Measurements from ENCODE around the gene FBN1. TPM values are rescaled to one million over a fixed set of nuclear protein-coding genes. Genes with fewer than 3 reads are reported as not detected.

Gene FBN1
- total and polyA plus RNA-seq, 2 donors (not counting 3 experiments of a cell fraction or from before 2014, with no cell fraction given) = 107 to 111 TPM

GRCh38 chr15:48652510-48653076, 7.1 kb upstream of the FBN1 start:
- Histone ChIP-seq H3K9me3 (replicated peaks; ENCODE audit: control insufficient read depth, insufficient read depth, low read length) (no peaks in the 10 kb centered on the region), H3K9ac (replicated peaks; ENCODE audit: extremely low read depth, insufficient read depth, low read length) (no peak overlapping the region), H2AFZ (ENCODE audit: low read depth, low read length) (no peak overlapping the region), H3K4me1 (ENCODE audit: control insufficient read depth, extremely low read depth, insufficient read depth, low read length) (no peaks in the 10 kb centered on the region), H3K4me2 (ENCODE audit: insufficient read depth, low read length) (no peak overlapping the region), H3K27me3 (ENCODE audit: control insufficient read depth in 2 of 2, insufficient read depth in 2 of 2, low read length in 2 of 2) (no peaks in the 10 kb centered on the region), H3K27ac (ENCODE audit: insufficient read depth, low read depth, low read length) (no peak overlapping the region), H4K20me1 (replicated peaks; ENCODE audit: control insufficient read depth, extremely low read depth, insufficient read depth, low read length) (no peaks in the 10 kb centered on the region), H3K79me2 (ENCODE audit: control insufficient read depth, insufficient read depth, low read length) (no peaks in the 10 kb centered on the region), H3K9me1 (replicated peaks; ENCODE audit: control insufficient read depth, extremely low read depth, insufficient read depth, low read length) (no peaks in the 10 kb centered on the region), H3K4me3 (replicated peaks in 1 of 3; ENCODE audit: insufficient read depth in 1 of 3, low read depth in 1 of 3, low read length in 3 of 3) (no peak overlapping the region), H3K36me3 (ENCODE audit: control insufficient read depth in 2 of 2, extremely low read depth in 1 of 2, insufficient read depth in 2 of 2, low read length in 2 of 2) (no peaks in the 10 kb centered on the region)
- TF ChIP-seq EZH2 (IDR thresholded peaks at IDR 0.05; ENCODE audit: borderline replicate concordance, low read depth, low read length, severe bottlenecking) = no peak
- no peak for TF ChIP-seq JUN (IDR thresholded peaks at IDR 0.05; ENCODE audit: borderline replicate concordance, insufficient read depth, insufficient read length, low read depth)
- no peak for TF ChIP-seq MYC (IDR thresholded peaks at IDR 0.05; ENCODE audit: low read depth, low read length)
- no peak for TF ChIP-seq POLR2AphosphoS5 (IDR thresholded peaks at IDR 0.05; ENCODE audit: insufficient read depth, low read depth, low read length)
- TF ChIP-seq MAX (IDR thresholded peaks at IDR 0.05; ENCODE audit: insufficient read depth, insufficient read length) = no peak
- no peak for TF ChIP-seq FOS (IDR thresholded peaks at IDR 0.05; ENCODE audit: borderline replicate concordance, insufficient read depth, low read length)
- no peak for TF ChIP-seq CTCF (IDR thresholded peaks at IDR 0.05; ENCODE audit: extremely low read depth in 1 of 2, insufficient read depth in 1 of 2, low read depth in 1 of 2, low read length in 2 of 2)
- no peak for TF ChIP-seq POLR2A (IDR thresholded peaks at IDR 0.05; ENCODE audit: low read depth, low read length)
- TF ChIP-seq GATA2 (IDR thresholded peaks at IDR 0.05; ENCODE audit: insufficient read depth, insufficient read length, low read depth, low read length) = no peak
- no peak for FAIRE-seq
- POLR2A ChIA-PET = no interaction called here
- dilution Hi-C loops (cut with MboI; ENCODE audit: extremely low pct_ligation_motif_present, low sequenced_read_pairs) = no loop called here
- CTCF ChIA-PET = interaction anchor here (0.9 kb wide), 1 partner anchor 145 kb away, joined by 3 read pairs; no protein-coding TSS in a partner anchor
- no TSS peak for BruUV-seq (replicated peaks)
- intact Hi-C loops (cut with micrococcal nuclease) = no loop called here
- DNase-seq (ENCODE audit: low read depth, low spot score) = no peak

All from endothelial cell of umbilical vein (primary cell).